Body of pancreas (tissue), 4 donors: ENCODE results near the gene PIAS2.

ENCODE experiments used
- CTCF ChIP-seq, 7 experiments: fragments of 450-650 bp in 4 of 7; fragments of 200-600 bp in 3 of 7; sonication (generic) in 3 of 7; IDR thresholded peaks; one replicate each; pipeline ENCODE4 v1.5.1; 2016 to 2019; ENCODE audit warnings: antibody characterized with exemption in 7 of 7
- POLR2A ChIP-seq, 3 donors: fragments of 450-650 bp; IDR thresholded peaks; one replicate each; pipeline ENCODE4 v1.6.1; 2016; ENCODE audit warnings: antibody characterized with exemption in 3 of 3, mild to moderate bottlenecking in 2 of 3

GRCh38 chr18:46810481-46811000 is 106.8 kb downstream of the PIAS2 start:
- no peak for TF ChIP-seq POLR2A (IDR thresholded peaks at IDR 0.05)
- no peak for TF ChIP-seq CTCF (IDR thresholded peaks at IDR 0.05)
